Upper lobe of right lung (tissue), 1 donor: ENCODE measurements around the gene MAP2K5. TPM values are rescaled to one million over a fixed set of nuclear protein-coding genes. Genes with fewer than 3 reads are reported as not detected.

Experiments
- ATAC-seq: fragments of 200-7000 bp; cut with Tn5 transposase; one replicate; pipeline ENCODE4 v1.9.1; 2020; ENCODE audit warnings: mild to moderate bottlenecking, moderate library complexity
- DNase-seq: peaks from one replicate; pipeline ENCODE4 v3.0.0-alpha.2; 2020
- H3K27ac ChIP-seq: fragments of 200-600 bp; one replicate; pipeline ENCODE4 v1.8.0; 2022
- H3K27me3 ChIP-seq: fragments of 200-600 bp; one replicate; pipeline ENCODE4 v1.8.0; 2022; ENCODE audit warnings: mild to moderate bottlenecking
- H3K36me3 ChIP-seq: fragments of 200-600 bp; one replicate; pipeline ENCODE4 v1.8.0; 2022
- H3K4me1 ChIP-seq: fragments of 200-600 bp; one replicate; pipeline ENCODE4 v1.8.0; 2022
- H3K4me3 ChIP-seq: fragments of 200-600 bp; one replicate; pipeline ENCODE4 v1.8.0; 2022; ENCODE audit warnings: mild to moderate bottlenecking
- H3K9me3 ChIP-seq: fragments of 200-600 bp; one replicate; pipeline ENCODE4 v1.8.0; 2022
- intact Hi-C: fragments of 100-400 bp; cut with DNase I; formaldehyde crosslinking; loops from one replicate; pipeline ENCODE4 v1.11.0; 2022
- total RNA-seq: library from RNA; stranded (reverse); fragmentation: NEBNext Ultra II Directional; extraction: Animal tissue kit (Norgen Biotek cat#: 25700); gene quantifications from one replicate; pipeline ENCODE4 v1.2.1, GENCODE V29; 2021
- TF ChIP-seq, protein P1 (sequence below): fragments of 200-600 bp; IDR thresholded peaks from one replicate; pipeline ENCODE4 v1.8.0; 2022; ENCODE audit warnings: antibody characterized with exemption
- donor health status: DM: no; HTN: yes; CAD: no; lungs with severe emphysema.

The MAP2K5 gene
- total RNA-seq, 1 donor from 2014 or later, result 18.3 TPM

DNA sequence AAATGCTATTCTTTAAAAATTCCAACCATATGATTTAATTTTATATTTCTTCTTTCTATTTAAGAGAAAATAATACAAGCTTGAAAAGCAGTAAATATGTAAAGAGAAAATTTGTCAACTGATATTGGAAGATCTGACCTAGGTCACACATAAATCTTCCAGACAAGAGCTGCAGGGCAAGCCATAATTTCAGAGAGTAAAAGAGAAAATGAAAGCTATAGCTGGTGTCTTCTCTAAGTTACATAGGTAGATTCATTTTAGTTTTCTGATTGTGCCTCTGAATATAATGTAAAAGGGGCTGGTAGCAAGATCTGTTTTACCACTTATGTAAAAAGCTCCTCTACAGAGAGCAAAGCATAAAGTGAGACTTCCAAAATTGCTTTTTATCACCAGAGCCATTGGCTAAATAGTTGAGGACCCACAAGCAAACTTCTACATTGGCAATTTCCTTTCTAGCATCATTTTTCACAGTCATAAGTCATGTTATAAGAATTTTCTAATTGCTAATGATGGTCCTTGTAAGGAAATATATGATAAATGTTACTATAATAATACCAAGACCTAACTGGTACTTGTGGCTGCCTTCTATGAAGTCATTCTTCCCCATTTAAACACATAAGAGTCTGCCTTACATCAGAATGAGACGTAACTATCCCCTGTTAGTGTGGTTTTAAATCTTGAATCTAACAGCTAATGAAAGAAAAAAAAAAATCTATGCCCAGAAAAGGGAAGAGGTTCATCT, 202.0 kb downstream of the MAP2K5 start:
- intact Hi-C loops, result no loop called here
- ATAC-seq (no peak), DNase-seq (no peak)
- Histone ChIP-seq H3K36me3 (no peaks in the 10 kb centered on the region), H3K4me3 (no peak overlapping the region), H3K4me1 (peaks cover 21% of the 10 kb centered on the region), H3K27ac (no peak overlapping the region), H3K9me3 (no peaks in the 10 kb centered on the region), H3K27me3 (no peaks in the 10 kb centered on the region)
- TF ChIP-seq, protein P1, sequence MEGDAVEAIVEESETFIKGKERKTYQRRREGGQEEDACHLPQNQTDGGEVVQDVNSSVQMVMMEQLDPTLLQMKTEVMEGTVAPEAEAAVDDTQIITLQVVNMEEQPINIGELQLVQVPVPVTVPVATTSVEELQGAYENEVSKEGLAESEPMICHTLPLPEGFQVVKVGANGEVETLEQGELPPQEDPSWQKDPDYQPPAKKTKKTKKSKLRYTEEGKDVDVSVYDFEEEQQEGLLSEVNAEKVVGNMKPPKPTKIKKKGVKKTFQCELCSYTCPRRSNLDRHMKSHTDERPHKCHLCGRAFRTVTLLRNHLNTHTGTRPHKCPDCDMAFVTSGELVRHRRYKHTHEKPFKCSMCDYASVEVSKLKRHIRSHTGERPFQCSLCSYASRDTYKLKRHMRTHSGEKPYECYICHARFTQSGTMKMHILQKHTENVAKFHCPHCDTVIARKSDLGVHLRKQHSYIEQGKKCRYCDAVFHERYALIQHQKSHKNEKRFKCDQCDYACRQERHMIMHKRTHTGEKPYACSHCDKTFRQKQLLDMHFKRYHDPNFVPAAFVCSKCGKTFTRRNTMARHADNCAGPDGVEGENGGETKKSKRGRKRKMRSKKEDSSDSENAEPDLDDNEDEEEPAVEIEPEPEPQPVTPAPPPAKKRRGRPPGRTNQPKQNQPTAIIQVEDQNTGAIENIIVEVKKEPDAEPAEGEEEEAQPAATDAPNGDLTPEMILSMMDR, result no peak

DNA sequence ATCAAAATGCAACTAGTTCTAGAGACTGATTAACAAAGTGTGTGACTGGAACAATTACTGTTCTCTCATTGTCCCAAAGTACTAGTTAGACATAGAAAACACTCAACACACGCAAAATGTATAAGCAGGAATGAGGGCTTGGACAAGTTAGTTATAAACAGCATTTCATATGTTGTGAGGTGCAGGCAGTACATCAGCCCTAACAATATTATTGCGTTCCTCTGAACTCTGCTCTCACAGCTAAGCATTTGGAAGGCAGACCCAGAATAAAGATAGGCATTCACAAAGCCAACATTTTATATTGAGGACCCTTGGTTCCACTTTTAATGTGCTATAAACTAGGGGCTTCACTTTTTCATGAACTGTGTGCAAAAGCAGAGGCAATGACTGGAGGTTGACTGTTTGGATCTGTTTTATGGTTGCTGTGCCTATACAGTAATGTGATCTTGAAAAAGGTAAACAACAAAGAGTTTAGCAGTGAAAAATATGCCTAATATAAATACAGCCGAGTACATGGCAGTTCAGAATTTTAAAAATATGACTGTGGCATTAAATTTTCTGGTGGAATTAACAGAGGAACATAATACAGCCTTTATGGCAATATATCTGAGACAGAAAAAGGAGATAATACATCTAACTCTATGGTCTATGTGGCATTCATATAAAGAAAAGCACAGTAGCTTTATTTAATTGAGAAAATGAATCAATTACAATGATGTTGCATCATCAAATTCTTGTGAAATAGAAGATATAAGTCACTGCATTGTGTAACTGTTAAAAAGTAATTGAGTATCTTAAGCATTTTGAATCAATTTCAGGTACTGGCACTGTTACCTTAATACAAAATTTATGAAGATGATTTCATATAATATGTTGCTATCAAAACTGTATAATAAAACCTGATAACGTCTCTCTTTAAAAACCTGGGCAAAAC, 202.8 kb downstream of the MAP2K5 start:
- Histone ChIP-seq H3K4me3 (no peak overlapping the region), H3K9me3 (no peaks in the 10 kb centered on the region), H3K36me3 (no peaks in the 10 kb centered on the region), H3K27ac (no peak overlapping the region), H3K4me1 (peaks cover 21% of the 10 kb centered on the region), H3K27me3 (no peaks in the 10 kb centered on the region)
- intact Hi-C loops, result no loop called here
- DNase-seq, result no peak
- TF ChIP-seq, protein P1, result no peak
- ATAC-seq, result no peak

DNA sequence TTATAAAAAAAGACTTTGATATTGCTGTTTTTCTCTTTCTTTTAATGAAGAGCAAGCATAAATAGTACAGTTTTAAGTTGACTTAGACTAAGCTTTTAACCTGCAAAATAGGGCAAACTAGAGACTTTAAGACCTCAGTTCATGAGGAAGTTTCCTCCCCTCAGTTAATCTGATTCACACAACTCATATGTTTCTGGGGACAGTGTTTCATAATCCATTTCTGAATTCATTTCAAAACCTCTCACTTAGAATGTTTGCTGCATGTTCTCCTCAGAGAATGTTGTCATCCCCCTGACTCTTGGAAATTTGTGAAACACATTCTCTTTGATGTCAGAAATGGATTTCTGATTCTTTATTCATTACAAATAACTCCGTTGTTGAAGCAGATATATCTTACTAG, 203.5 kb downstream of the MAP2K5 start:
- no peak for DNase-seq
- TF ChIP-seq, protein P1, result no peak
- no peaks in the 10 kb centered on the region for H3K36me3 ChIP-seq
- H3K27ac ChIP-seq, result no peak overlapping the region
- intact Hi-C loops, result no loop called here
- H3K9me3 ChIP-seq, result no peaks in the 10 kb centered on the region
- peaks cover 21% of the 10 kb centered on the region for H3K4me1 ChIP-seq
- ATAC-seq, result peak; percentile 64
- H3K27me3 ChIP-seq, result no peaks in the 10 kb centered on the region
- no peak overlapping the region for H3K4me3 ChIP-seq

DNA sequence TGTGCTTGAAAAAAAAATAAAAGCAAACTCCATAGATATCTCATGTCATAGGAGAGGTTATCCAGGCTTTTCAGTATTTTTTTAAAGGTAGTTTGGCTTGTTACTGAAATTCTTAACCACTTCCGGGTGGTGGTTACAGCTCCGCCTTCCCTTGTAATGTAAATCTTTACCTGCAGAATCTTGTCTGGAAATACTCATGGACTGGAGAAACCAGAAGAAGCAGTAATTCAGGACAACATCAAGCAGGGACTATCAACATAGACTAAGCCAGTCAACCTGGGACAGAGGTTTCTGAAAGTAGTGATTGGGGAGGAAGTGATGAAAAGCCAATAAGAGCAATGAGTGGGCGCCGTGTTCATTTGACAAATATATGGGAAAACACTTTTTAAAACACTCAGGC, 203.9 kb downstream of the MAP2K5 start:
- Histone ChIP-seq H3K36me3 (no peaks in the 10 kb centered on the region), H3K9me3 (no peaks in the 10 kb centered on the region), H3K27me3 (no peaks in the 10 kb centered on the region), H3K4me1 (peaks cover 21% of the 10 kb centered on the region), H3K4me3 (no peak overlapping the region), H3K27ac (no peak overlapping the region)
- ATAC-seq, result no peak
- no peak for DNase-seq
- intact Hi-C loops, result no loop called here
- TF ChIP-seq, protein P1, result no peak

- intact Hi-C loops, result no loop called here
- peaks cover 21% of the 10 kb centered on the region for H3K4me1 ChIP-seq
These were observed 205.4 kb downstream of the MAP2K5 start for GRCh38 chr15:67747921-67748320.

More at GRCh38 chr15:67747921-67748320, 205.4 kb downstream of the MAP2K5 start:
- TF ChIP-seq, protein P1, result no peak
- ATAC-seq, result no peak
- Histone ChIP-seq H3K9me3 (no peaks in the 10 kb centered on the region), H3K27me3 (no peaks in the 10 kb centered on the region), H3K27ac (no peak overlapping the region), H3K4me3 (no peak overlapping the region), H3K36me3 (no peaks in the 10 kb centered on the region)
- DNase-seq, result no peak
